GM19372 (cell line): ENCODE results near the gene RILP.

ENCODE experiments used
- ATAC-seq: cut with Tn5 transposase; IDR thresholded peaks from one replicate; pipeline ENCODE4 v1.9.1; 2021; ENCODE audit warnings: mild to moderate bottlenecking, low read depth, moderate library complexity; ENCODE audit not compliant: unreplicated experiment

RILP gene

DNA sequence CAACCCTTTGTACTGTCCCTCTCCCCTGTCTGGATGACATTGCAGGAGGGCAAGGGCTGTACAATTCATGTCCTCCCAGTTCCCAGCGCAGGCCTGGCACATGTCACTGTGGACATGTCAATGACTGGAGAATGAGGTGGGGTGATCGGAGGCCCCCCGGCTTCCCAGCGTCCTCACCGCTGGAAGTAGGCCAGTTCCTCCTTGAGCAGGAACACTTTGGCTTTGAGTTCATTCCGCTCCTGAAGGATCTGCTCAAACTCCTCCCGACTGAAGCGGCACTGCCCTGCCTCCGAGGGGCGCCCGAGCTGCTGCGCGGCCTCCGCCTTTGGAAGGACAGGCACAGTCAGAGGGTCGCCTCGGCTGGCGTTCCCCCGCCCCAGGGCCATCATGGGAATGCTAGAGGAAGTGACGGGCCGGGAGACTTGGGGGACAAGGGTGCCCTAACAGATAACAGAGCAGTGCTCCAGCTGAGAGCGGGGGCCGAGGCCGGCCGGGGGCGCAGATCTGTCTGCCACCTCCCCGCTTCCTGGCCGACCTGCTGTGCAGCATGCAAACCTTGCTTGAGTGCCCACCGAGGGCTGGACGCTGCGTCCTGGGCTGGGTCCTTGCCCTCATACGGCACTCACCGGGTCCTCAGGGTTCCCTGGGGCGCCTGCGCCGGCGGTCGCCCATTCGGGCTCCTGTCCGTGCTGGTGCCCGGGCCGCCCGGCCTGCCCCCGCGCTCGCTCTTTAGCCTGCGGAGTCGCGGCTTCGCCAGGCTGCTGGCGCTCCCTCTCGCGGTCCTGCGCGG lies 1.3 kb downstream of the RILP start:
- peak; percentile 18 for ATAC-seq

DNA sequence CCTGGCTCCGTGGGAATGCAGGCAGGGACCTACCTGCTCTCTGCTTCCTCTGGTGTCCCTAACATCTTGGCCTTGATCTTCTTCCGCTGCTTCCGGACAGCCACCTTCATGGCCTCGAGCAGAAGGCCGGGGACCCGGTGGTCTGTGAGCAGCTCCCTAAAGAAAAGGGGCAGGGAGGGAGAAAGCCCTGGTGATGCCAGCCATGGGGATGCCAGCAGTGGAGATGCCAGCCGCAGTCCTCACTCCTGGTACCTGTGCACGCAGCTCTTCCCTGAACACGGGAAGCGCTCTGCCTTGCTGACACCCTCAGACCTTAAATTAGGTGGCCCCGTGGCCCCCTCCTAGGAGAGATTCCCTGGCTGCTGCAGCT lies 1.9 kb downstream of the RILP start:
- no peak for ATAC-seq

DNA sequence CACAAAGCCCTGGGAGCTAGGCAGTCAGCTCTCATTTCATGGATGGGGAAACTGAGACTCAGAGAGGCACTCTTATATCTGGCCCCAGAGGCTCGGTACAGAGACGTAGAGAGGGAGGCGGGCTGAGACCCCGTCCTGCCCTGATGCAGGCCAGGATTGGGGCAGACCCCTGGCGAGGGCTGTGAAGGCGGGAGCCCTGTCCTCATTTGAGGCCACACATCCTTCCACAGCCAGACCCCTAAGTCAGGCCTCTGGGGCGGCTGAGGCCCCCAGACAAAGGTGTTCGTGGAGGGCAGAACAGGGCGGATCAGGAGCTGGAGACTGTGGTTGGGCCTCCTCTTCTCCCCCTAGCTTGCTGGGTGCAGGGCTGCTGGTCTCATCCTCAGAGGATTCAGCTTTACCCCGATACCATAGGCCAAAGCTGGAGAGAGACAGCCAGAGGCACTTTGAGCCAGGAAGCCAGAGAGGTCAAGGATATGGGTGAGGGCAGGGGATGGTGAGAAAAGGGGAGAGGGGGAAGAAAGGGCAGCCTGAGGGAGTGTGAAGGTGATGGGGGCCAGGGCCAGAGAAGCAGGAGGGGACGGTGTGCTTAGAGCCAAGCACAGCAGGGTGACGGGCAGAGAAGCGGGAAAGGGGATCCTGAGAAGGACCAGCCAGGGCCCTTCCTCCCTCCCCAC lies 3.3 kb downstream of the RILP start:
- ATAC-seq: no peak

DNA sequence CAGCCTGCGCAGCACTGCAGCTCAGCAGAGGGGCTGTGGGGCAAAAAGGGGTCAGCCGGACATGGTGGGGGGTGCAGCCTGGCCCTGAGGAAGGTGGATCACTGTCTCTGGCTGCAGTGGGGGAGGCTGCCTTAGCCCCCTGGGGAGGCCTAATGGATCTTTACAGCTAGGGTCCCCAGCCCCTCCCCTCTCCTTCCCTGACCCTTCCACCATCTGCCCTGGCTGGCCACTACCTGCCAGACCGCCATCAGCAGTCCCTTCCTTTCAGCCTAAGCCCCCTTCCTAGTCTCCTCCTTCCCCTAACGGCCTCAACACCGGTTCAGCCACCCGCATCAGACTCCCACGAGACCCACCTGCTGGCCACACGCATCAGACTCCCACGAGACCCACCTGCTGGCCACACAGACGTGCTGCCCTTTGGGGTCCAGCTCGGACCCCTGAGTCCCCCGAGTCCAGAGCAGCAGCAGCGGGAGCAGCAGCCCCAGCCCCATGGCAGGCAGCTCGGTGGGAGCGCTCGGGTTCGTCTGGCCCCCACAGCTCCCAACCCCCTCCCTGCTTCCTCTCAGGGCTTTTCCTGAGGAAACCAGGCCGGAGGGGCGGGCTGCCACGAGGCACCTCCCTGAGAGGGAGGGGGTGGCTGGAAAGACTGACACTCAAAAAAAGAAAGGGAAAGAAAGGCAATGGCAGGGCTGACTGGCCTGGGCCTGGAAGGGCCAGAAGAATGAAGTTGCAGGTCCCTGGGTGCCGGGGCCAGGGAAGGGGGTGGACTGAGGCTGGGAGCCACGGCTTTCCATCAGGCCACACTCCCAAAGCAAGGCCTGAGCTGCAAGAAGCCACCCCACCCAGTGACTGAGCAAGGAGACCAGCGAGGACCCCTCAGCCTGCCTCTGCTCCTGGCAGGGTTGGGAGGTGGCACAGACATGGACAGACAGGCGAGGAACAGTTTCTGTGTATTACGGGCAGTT lies 4.2 kb downstream of the RILP start, which contains the start of gene SCARF1:
Gene SCARF1, minus strand, starts transcription at position 526 of the 965 bp plus-strand sequence. Its CDS starts 35 bp downstream, at position 491.
- ATAC-seq: no peak

DNA sequence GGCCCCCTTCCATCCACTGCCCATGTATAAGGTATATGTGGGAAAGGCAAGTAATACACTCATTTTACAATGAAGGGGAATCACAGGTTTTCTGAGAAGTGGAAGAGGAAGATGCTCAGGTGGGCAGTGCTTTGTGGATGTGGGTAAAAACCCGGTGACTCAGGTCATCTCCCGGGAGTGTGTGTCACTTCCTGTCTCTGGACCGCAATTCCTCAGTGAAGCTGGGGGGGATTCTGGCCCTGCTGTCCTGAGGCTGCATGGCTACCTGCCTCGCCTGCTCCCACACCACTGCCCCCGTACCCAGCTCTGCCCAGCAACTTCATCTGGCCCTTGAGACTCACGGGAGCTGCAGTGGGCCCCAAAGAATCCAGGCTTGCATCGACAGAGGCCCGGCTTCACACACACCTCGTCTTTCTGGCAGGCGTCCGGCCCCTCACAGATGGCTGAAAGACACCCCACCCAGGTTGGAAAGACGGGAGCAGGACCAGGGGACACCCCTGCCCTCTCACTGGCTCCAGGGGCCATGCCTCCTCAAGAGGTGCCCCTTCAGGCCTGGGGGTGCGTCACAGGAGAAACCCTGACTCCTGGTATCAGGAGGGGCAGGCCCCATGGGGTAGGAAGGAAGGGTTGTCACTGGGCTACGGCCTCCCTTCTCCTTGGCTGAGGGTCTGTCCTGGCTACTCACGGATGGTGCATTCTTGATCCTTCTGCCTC lies 5.0 kb downstream of the RILP start:
- ATAC-seq: no peak

DNA sequence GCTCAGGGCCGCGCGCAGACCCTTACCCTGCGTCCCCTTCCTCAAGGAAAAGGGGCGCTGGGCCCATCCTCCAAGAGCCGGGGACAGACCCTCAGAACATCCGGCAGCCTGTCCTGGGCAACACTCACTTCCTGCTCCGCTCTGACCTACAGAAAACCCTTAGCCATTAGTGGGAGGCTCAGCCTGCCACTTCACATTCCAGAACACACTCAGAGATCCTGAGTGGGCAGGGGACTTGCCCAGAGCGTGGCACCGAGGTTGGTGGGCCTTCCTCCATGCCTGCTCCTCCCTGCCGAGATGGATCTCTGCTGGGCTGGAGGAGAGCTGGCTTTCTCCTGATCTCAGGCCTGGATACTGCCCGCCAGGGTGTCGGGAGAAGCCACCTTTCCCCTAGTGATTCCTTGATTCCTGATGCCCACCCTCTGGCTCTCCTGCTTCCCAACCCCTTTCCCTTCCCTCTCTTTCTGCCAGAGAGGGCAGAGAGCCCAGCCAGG lies 5.6 kb downstream of the RILP start:
- no peak for ATAC-seq

DNA sequence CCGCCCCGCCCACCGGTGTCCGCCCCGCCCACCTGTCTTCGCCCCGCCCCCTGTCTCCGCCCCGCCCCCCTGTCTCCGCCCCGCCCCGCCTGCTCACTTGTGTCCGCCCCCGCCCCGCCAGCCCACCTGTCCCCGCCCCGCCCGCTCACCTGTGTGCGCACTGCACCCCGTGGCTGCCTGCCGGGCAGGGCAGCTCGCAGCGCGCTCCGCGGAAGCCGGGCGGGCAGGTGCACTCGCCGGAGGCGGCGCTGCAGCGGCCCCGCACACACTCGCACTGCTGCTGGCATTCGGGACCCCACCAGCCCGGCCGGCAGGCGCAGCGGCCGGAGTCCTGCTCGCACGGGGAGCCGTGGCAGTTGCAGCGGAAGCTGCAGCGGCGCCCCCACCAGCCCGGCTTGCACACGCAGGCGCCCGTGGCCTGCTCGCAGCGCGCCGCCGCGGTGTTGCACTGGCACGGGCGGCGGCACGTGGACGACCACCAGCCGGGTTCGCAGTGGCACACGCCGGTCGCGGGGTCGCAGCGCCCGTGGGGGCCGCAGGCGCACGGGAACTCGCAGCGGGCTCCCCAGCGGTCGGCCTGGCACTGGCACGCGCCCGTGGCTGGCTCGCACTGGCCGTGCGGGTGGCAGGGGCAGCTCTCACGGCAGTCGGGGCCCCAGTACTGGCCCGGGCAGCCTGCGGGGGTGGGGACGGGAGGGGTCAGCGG lies 6.2 kb downstream of the RILP start:
- ATAC-seq: no peak

DNA sequence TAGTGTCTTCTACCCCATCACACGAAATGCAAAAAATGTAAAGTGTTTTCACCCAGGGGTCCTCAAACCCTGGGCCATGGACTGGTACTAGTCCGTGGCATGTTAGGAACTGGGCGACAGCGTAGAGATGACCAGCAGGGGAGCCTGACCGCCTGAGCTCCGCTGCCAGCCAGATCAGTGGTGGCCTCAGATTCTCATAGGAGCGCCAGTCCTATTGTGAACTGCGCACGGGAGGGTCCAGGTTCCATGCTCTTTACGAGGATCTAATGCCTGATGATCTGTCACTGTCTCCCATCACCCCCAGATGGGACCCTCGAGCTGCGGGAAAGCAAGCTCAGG lies 8.6 kb downstream of the RILP start:
- no peak for ATAC-seq

DNA sequence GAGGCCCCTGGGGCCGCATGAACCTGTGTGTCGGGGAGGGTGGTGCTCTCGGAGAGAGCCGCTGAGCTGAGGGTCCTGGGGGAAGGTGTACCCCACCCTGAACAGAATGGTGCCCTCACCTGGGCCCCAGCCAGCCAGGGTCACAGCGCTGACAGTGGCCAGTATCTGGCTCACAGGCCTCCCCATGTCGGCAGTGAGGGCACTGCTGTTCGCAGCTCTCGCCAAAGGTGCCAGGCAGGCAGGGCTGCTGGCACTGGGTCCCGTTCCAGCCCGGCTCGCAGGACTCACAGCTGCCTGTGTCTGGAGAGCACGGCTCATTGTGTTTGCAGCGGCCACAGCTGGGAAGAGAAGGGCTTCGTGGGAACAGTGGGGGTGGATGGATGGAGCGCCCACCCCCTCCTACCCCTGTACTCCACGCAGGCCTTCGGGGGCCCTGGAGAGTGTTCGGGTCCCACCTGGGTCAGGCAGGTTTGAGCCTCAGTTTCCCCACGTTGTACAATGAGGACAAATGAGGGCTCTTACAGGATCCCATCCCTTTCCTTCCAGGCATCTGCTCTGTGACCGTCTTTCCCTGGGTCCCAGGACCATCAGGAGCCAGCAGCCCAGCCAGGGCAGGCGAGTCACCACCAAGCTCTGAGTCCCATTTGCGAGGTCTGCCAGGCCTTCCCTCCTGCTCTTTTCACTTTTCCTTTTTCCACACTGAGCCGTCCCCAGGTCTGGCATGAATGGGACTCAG lies 9.2 kb downstream of the RILP start:
- no peak for ATAC-seq

DNA sequence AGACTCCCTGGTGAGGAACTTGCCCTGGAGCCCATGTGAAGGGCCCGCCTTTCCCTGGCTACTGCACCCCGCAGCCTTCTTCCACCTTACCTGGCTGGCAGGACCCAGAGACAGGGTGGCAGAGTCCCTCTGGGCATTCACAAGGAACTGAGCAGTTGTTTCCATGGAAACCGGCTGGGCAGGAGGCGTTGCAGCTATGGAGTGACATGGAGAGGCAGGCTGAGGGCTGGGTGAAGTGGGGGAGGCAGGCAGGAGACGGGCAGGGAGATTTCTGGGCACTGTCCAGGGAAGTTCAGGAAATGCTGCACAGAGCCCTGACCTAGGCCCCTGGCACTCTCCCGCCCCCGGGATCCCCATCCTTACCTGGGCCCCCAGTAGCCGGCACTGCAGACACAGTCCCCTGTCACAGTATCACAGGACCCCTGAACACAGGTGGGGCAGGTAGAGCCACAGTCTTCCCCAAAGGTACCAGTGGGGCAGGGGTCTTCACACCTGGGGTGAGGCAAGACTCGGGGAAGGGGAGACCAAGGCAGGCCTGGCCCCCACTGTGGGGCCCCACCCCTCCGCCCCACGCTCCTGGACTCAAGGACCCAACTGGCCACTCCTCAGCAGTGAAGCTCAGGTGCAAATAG lies 10.0 kb downstream of the RILP start:
- ATAC-seq: no peak

DNA sequence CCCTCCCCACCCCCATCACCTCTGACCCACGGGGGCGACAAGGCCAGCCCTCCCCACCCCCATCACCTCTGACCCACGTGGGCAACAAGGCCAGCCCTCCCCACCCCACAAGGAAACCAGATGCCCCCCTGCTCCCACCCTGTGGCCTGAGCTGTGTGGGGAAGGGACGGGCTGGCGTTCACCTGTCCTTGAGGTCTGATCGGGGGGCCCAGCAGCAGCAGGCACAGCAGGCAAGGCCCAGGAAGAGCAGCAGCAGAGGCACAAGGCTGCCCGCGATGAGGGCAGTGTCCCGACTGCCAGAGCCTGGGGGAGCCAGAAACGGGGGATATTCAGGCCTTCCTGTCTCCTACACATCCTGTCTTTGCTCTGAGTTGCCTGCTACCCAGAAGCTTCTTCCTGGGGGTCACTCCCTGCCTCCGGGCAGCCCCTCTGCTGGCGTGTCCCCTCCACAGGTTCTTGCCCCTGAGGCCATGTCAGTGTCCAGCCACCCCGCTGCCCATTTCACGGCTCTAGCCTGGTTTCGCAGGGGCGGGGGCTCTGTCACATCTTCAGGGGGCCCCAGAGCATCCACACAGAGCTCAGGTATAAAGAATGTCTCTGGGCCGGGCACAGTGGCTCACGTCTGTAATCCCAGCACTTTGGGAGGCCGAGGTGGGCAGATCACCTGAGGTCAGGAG lies 10.9 kb downstream of the RILP start:
- no peak for ATAC-seq

DNA sequence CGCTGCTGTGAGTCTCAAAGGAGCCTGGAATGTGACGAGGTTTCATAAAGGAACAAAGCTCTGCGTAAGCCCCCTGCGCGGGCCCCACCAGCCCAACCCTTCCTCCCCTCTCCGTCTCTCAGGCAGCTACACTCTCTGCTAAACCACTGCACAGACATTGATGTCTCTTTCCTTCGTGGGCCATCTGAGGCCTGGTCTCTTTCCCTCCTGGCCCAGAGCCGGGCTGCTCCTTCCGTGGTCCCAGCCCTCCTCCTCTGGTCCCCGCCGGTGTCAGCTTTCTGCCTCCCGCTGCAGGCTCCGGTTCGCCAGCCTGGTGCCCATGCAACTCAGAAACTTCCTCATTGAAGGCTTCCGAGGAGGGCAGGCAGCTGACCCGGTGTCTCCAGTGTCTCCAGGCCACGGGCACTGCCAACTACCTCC lies 11.5 kb downstream of the RILP start:
- no peak for ATAC-seq

DNA sequence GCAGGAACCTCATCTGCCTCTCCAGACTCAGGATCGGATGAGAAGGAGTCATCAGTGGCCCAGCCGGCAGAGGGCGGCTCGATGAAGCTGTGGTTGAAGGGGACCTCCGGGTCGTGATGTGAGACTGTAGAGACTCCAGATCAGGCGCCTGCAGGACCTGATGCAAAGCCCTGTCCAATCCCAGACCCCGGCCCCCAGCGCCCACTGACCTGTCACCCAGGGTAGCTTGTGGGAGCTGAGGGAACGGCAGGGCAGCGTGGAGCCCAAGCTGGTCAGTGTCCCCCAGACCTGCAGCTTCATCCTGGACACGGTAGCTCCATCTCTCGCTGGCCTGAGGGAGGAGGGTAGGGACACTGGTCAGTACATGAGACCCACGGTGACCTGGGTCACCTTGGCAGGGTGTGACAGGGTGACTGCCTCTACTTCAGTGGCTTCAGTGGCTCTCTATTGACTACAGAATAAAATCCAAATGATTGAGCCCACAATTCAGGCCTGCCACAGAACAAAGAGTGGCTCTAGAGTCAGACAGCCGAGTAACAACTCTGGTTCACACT lies 12.9 kb downstream of the RILP start:
- ATAC-seq: no peak

DNA sequence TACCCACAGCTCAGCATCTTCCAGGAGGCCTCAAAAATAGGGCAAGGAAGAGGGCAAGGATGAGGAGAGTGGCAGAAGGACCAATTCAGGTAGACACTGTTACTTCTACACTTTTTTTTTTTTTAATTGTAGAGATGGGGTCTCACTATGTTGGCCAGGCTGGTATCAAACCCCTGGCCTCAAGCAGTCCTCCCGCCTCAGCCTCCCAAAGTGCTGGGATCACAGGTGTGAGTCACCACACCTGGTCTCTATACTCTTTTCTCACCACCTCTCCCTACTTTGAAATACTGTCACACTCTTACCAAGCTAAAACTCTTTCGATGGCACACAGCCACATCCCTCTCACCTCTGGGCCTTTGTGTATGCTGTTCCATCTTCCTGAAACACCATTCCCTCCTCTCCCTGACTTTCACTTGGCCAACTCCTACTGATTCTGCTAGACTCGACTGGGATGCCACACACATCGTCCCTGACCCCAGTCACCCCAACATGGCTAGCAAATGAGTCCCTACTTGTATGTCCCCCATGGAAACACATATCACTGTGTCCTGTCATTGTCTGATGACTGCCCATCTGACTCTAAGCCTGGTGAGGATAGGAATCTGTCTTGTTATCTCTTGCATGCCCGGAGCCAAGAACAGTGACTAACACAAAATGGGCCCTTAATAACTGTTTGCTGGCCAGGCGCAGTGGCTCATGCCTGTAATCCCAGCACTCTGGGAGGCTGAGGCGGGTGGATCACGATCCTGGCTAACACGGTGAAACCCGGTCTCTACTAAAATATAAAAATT lies 13.8 kb downstream of the RILP start:
- ATAC-seq: no peak

DNA sequence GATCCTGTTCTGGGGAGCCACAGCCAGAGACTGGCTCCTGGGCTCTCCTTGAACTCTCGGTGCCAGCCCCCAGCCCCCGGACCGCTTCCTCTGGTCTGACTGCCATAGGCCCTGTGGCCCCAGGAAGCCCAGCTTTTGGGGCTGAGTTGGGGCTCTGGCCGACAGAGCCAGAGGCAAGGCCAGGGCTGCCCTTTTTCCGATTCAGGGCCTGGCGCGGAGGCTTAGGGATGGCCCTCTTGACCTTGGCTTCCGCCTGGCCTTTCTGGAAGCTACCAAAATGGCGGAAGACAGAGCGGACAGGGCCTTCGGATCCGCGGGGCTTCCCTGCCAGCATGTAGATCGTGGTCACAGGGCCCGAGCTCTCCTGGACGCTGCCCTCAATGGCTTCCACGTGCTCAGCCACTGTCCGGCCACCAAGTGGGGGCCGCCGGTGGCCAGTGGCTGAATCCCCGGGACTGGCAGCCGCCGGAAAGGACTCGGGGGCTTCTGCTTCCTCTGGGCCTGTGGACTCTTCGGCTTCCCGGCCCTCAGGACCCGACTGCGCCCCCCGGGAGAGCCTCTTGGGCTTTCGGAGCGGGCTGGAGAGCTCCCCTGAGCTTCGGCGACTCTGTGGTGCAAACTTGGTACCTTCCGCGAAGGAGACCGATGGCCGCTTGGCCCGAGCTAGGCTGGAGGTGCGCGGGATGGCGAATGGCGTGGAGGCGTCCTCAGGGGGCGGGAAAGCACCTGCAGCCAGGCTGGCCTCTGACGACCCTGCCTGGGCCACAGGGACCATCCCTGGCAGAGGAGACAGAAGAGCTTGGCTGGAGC lies 14.6 kb downstream of the RILP start:
- no peak for ATAC-seq

DNA sequence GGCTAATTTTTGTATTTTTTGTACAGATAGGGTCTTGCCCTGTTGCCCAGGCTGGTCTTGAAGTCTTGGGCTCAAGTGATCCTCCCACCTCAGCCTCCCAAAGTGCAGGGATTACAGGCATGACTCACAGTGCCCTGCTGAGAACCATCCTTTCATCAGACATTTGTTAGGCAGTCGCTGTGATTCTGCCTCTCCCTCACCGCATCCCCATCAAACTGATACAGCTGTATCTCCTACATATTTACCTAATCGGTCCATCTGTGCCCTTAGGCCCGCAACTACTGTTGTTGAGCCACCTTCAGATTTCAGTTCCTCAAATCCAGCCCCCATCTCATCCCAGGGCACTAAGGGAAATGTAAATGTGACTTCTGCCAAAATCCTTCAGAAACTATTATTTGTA lies 19.0 kb downstream of the RILP start:
- ATAC-seq: no peak
